SU-DHL-6 (cell line): Measurements from ENCODE around the gene ISX.

Source experiments
- H2AFZ ChIP-seq: fragments of 200-600 bp; sonication (generic); 2 replicates; pipeline ENCODE4 v1.6.1; 2014; ENCODE audit warnings: low read depth, mild to moderate bottlenecking, moderate library complexity, mixed read lengths, antibody characterized with exemption, low read length; ENCODE audit not compliant: severe bottlenecking
- H3F3A ChIP-seq: fragments of 200-600 bp; shearing (Covaris generic); 2 replicates; pipeline ENCODE4 v1.6.0; 2016; ENCODE audit warnings: antibody characterized with exemption, mild to moderate bottlenecking; ENCODE audit not compliant: insufficient read depth
- H3K27ac ChIP-seq: fragments of 200-600 bp; sonication (generic); 2 replicates; pipeline ENCODE4 v1.5.1; 2016; ENCODE audit warnings: low read depth, mild to moderate bottlenecking, low read length, moderate library complexity, mixed read lengths
- H3K27me3 ChIP-seq: fragments of 200-600 bp; sonication (generic), shearing (Covaris generic); 2 replicates; pipeline ENCODE4 v1.6.0; 2014; ENCODE audit warnings: mild to moderate bottlenecking, low read length
- H3K36me3 ChIP-seq: fragments of 200-600 bp; sonication (generic); 2 replicates; pipeline ENCODE4 v1.6.1; 2014; ENCODE audit warnings: mild to moderate bottlenecking, low read length, mixed read lengths
- H3K4me2 ChIP-seq: fragments of 300-600, 200-600 bp; shearing (Covaris generic), sonication (generic); 2 replicates; pipeline ENCODE4 v1.6.0; 2014; ENCODE audit warnings: low read length, low read depth, mild to moderate bottlenecking; ENCODE audit not compliant: poor library complexity, severe bottlenecking
- H3K4me3 ChIP-seq: fragments of 200-600 bp; sonication (generic); 2 replicates; pipeline ENCODE4 v1.5.1; 2014; ENCODE audit warnings: antibody characterized with exemption, low read length, mild to moderate bottlenecking, mixed read lengths; ENCODE audit not compliant: insufficient read depth, poor library complexity, severe bottlenecking
- H3K79me2 ChIP-seq: fragments of 200-600 bp; sonication (generic); 2 replicates; pipeline ENCODE4 v1.6.1; 2014; ENCODE audit warnings: mild to moderate bottlenecking, low read length, moderate library complexity; ENCODE audit not compliant: insufficient read depth
- H3K9ac ChIP-seq: fragments of 200-600 bp; sonication (generic); 2 replicates; pipeline ENCODE4 v1.7.0; 2014; ENCODE audit warnings: mild to moderate bottlenecking, low read length
- H3K9me2 ChIP-seq: fragments of 200-600 bp; sonication (generic); replicated peaks from 2 replicates; pipeline ENCODE4 v1.6.1; 2014; ENCODE audit warnings: low read length; ENCODE audit not compliant: insufficient read depth
- H3K9me3 ChIP-seq: fragments of 200-600 bp; sonication (generic); 2 replicates; pipeline ENCODE4 v1.6.1; 2014; ENCODE audit warnings: low read length, mixed read lengths; ENCODE audit not compliant: insufficient read depth
- H4K20me1 ChIP-seq: fragments of 200-600 bp; sonication (generic); 2 replicates; pipeline ENCODE4 v1.6.1; 2014; ENCODE audit warnings: low read depth, mild to moderate bottlenecking, antibody characterized with exemption, low read length, moderate library complexity, mixed read lengths
- EZH2phosphoT487 ChIP-seq: fragments of 200-600 bp; sonication (generic), shearing (Covaris generic); conservative IDR thresholded peaks from 2 replicates; pipeline ENCODE4 v1.6.1; 2018; ENCODE audit warnings: mild to moderate bottlenecking, antibody characterized with exemption, low read length, moderate library complexity, mixed read lengths
- TF ChIP-seq, protein P1 (sequence below): fragments of 200-600 bp; sonication (generic); IDR thresholded peaks from one replicate; pipeline ENCODE4 v1.5.1; 2017; ENCODE audit warnings: antibody characterized with exemption, mild to moderate bottlenecking, low read length, moderate library complexity; ENCODE audit not compliant: insufficient read depth, poor library complexity, severe bottlenecking

The ISX gene

GRCh38 chr22:35051013-35051535, 14.9 kb upstream of the ISX start:
- Histone ChIP-seq H3K4me2 (no peak overlapping the region), H3F3A (no peaks in the 10 kb centered on the region), H3K4me3 (no peak overlapping the region), H3K27ac (no peak overlapping the region), H3K27me3 (no peaks in the 10 kb centered on the region), H3K79me2 (no peaks in the 10 kb centered on the region), H3K36me3 (no peaks in the 10 kb centered on the region), H4K20me1 (no peaks in the 10 kb centered on the region), H3K9me2 (no peaks in the 10 kb centered on the region), H3K9me3 (no peaks in the 10 kb centered on the region), H2AFZ (no peak overlapping the region), H3K9ac (no peak overlapping the region)
- TF ChIP-seq, protein P1, sequence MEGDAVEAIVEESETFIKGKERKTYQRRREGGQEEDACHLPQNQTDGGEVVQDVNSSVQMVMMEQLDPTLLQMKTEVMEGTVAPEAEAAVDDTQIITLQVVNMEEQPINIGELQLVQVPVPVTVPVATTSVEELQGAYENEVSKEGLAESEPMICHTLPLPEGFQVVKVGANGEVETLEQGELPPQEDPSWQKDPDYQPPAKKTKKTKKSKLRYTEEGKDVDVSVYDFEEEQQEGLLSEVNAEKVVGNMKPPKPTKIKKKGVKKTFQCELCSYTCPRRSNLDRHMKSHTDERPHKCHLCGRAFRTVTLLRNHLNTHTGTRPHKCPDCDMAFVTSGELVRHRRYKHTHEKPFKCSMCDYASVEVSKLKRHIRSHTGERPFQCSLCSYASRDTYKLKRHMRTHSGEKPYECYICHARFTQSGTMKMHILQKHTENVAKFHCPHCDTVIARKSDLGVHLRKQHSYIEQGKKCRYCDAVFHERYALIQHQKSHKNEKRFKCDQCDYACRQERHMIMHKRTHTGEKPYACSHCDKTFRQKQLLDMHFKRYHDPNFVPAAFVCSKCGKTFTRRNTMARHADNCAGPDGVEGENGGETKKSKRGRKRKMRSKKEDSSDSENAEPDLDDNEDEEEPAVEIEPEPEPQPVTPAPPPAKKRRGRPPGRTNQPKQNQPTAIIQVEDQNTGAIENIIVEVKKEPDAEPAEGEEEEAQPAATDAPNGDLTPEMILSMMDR, result no peak
- TF ChIP-seq EZH2phosphoT487, result no peak

DNA sequence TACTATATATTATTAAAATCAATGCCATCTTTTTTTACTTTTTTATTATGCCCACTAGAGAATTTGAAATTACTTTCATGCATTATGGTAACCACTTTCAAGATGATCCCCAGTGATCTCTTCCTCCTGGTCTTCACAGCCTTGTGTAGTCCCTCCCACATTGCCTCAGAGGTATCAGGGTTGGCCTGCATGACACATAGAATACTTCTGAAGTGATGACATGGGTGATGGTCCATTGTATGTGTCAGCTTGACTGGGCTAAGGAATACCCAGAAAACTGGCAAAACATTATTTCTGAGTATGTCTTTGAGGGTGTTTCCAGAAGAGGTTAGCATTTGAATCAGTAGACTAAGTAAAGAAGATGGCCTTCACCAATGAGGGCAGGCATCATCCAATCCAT, 14.2 kb upstream of the ISX start:
- Histone ChIP-seq H3K4me3 (no peak overlapping the region), H3K36me3 (no peaks in the 10 kb centered on the region), H3K4me2 (no peak overlapping the region), H3K9ac (no peak overlapping the region), H3K27ac (no peak overlapping the region), H4K20me1 (no peaks in the 10 kb centered on the region), H3K27me3 (no peaks in the 10 kb centered on the region), H3K79me2 (no peaks in the 10 kb centered on the region), H3F3A (no peaks in the 10 kb centered on the region), H3K9me2 (no peaks in the 10 kb centered on the region), H3K9me3 (no peaks in the 10 kb centered on the region), H2AFZ (no peak overlapping the region)
- TF ChIP-seq, protein P1, result no peak
- no peak for TF ChIP-seq EZH2phosphoT487

DNA sequence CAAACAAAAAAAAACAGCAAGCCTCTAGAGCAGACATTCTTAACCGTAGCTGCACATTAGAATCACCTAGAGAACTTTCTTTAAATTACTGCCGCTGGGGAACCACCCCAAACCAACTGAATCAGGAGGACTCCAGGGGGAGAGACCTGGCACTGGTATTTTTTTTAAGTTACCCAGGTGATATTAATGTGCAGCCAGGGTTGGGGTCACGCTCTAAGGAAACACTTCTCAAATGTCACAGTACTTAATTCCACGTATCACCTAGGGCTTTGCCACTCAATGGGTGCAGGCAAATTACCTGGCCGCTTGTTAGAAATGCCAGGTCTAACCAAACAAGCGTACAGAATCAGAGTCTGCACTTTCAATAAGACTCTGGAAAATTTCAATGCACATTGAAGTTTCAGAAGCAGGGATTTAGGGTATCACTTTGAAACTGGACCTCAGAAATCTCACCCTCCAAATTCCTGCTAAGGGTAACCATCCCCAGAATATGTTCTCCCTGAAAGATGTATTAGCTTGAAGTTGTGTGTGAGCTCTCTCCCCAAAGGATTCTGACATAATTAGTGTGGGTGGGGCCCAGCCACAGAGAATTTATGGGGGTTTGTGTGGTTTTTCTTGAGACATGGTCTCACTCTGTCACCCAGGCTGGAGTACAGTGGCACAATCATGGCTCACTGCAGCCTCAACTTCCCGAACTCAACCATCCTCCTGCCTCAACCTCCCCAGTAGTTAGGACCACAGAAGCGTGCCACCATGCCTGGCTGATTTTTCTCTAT, 12.7 kb upstream of the ISX start:
- Histone ChIP-seq H3K9me3 (0 out of 2 replicates have a peak, but pooled peaks cover 8% of the 10 kb centered on the region), H3K9me2 (no peaks in the 10 kb centered on the region), H3K4me3 (no peak overlapping the region), H3K79me2 (no peaks in the 10 kb centered on the region), H3K4me2 (no peak overlapping the region), H3F3A (no peaks in the 10 kb centered on the region), H4K20me1 (no peaks in the 10 kb centered on the region), H3K36me3 (no peaks in the 10 kb centered on the region), H3K27me3 (no peaks in the 10 kb centered on the region), H3K9ac (no peak overlapping the region), H3K27ac (no peak overlapping the region), H2AFZ (no peak overlapping the region)
- TF ChIP-seq, protein P1, result no peak
- TF ChIP-seq EZH2phosphoT487, result no peak
